OCI-LY3 (cell line): ENCODE measurements around the gene LGR4.

Source experiments
- H2AFZ ChIP-seq: fragments of 200-600, 300-600 bp; shearing (Covaris generic); 2 replicates; pipeline ENCODE4 v1.6.0; 2014; ENCODE audit warnings: antibody characterized with exemption, low read depth, low read length
- H3K27ac ChIP-seq: fragments of 200-600, 300-600 bp; sonication (generic); 2 replicates; pipeline ENCODE4 v1.5.1; 2014; ENCODE audit warnings: mild to moderate bottlenecking, low read length, moderate library complexity, mixed read lengths
- H3K27me3 ChIP-seq: fragments of 200-600, 300-600 bp; sonication (generic); 2 replicates; pipeline ENCODE4 v1.6.1; 2014; ENCODE audit warnings: low read depth, low read length, mixed read lengths
- H3K36me3 ChIP-seq: fragments of 200-600, 300-600 bp; sonication (generic); replicated peaks from 2 replicates; pipeline ENCODE3; 2014; ENCODE audit warnings: low read depth, low read length, mixed read lengths
- H3K4me1 ChIP-seq: fragments of 300-600, 200-600 bp; sonication (generic); 2 replicates; pipeline ENCODE4 v1.6.1; 2014; ENCODE audit warnings: low read length, mixed read lengths
- H3K4me2 ChIP-seq: fragments of 200-600, 300-600 bp; sonication (generic); 2 replicates; pipeline ENCODE4 v1.6.1; 2014; ENCODE audit warnings: low read length, mixed read lengths
- H3K4me3 ChIP-seq: fragments of 300-600, 200-600 bp; sonication (generic); 2 replicates; pipeline ENCODE4 v1.5.1; 2014; ENCODE audit warnings: antibody characterized with exemption, mild to moderate bottlenecking, low read length, moderate library complexity
- H3K79me2 ChIP-seq: fragments of 300-600, 200-600 bp; shearing (Covaris generic); 2 replicates; pipeline ENCODE4 v1.6.1; 2014; ENCODE audit warnings: mild to moderate bottlenecking, low read length, mixed read lengths
- H3K9ac ChIP-seq: fragments of 300-600, 200-600 bp; shearing (Covaris generic); 2 replicates; pipeline ENCODE4 v1.6.0; 2014; ENCODE audit warnings: mild to moderate bottlenecking, low read length, moderate library complexity
- H3K9me3 ChIP-seq: fragments of 200-600, 300-600 bp; shearing (Covaris generic); 2 replicates; pipeline ENCODE4 v1.6.1; 2014; ENCODE audit warnings: low read length, mixed read lengths; ENCODE audit not compliant: insufficient read depth
- H4K20me1 ChIP-seq: fragments of 200-600, 300-600 bp; sonication (generic); 2 replicates; pipeline ENCODE4 v1.6.1; 2016; ENCODE audit warnings: low read length, mixed read lengths; ENCODE audit not compliant: insufficient read depth
- CTCF ChIP-seq: fragments of 200-600, 300-600 bp; sonication (generic); IDR thresholded peaks from 2 replicates; pipeline ENCODE4 v1.5.1; 2014; ENCODE audit warnings: antibody characterized with exemption, low read length, low read depth
- EZH2phosphoT487 ChIP-seq: fragments of 200-600 bp; shearing (Covaris generic); IDR thresholded peaks from 2 replicates; pipeline ENCODE4 v1.6.1; 2018; ENCODE audit warnings: antibody characterized with exemption, mixed run types, low read depth

LGR4 gene

DNA sequence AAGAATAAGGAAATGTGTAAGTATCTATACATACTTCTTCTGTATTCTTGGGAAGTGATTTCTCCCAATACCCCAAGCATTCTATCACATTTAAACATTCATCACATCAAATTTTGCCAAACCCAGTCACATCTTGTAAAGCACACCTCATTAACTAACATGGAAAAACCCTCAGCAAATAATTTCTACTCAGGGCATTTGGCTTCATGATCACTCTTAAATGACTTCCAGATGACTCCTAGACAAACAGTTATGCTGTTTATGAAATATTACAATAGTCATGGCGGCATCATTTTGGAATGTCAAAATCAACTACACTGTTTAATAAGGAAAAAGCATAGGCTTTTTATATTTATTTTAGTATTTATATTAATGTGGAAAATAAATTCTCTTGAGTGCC lies 62.3 kb downstream of the LGR4 start:
- Histone ChIP-seq H3K4me2 (no peak overlapping the region), H2AFZ (no peak overlapping the region), H3K79me2 (no peaks in the 10 kb centered on the region), H3K9ac (no peak overlapping the region), H4K20me1 (no peaks in the 10 kb centered on the region), H3K4me3 (no peak overlapping the region), H3K27ac (no peak overlapping the region), H3K36me3 (no peaks in the 10 kb centered on the region), H3K9me3 (no peaks in the 10 kb centered on the region), H3K4me1 (no peaks in the 10 kb centered on the region), H3K27me3 (no peaks in the 10 kb centered on the region)
- no peak for TF ChIP-seq EZH2phosphoT487
- TF ChIP-seq CTCF, result no peak

DNA sequence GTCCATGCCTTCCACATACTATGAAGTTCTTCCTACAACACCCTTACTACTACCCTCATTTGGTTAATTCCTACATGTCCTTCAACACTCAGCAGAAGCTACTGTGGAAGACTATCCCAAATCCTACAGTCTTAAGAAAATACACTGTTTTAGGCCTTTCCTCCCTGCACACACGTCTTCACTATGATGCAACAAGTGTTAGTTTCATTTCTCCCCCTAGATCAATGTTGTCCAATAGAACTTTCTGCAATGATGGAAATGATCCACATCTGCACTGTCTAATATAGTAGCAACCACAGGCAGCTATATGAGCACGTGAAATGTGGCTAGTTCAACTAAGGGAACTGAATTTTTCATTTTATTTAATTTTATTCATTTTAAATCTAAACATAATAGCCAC lies 62.8 kb downstream of the LGR4 start:
- TF ChIP-seq CTCF (no peak), EZH2phosphoT487 (no peak)
- Histone ChIP-seq H2AFZ (no peak overlapping the region), H3K9ac (no peak overlapping the region), H3K4me3 (no peak overlapping the region), H3K4me1 (no peaks in the 10 kb centered on the region), H3K27me3 (no peaks in the 10 kb centered on the region), H3K9me3 (no peaks in the 10 kb centered on the region), H3K79me2 (no peaks in the 10 kb centered on the region), H3K27ac (no peak overlapping the region), H3K4me2 (no peak overlapping the region), H4K20me1 (no peaks in the 10 kb centered on the region), H3K36me3 (no peaks in the 10 kb centered on the region)

- TF ChIP-seq EZH2phosphoT487 (no peak), CTCF (no peak)
- Histone ChIP-seq H3K4me2 (no peak overlapping the region), H3K27me3 (no peaks in the 10 kb centered on the region), H3K27ac (no peak overlapping the region), H3K9ac (no peak overlapping the region), H3K79me2 (no peaks in the 10 kb centered on the region), H3K36me3 (no peaks in the 10 kb centered on the region), H3K4me1 (no peaks in the 10 kb centered on the region), H3K4me3 (no peak overlapping the region), H4K20me1 (no peaks in the 10 kb centered on the region), H2AFZ (no peak overlapping the region), H3K9me3 (no peaks in the 10 kb centered on the region)
Measured at GRCh38 chr11:27409049-27409448, 63.5 kb downstream of the LGR4 start.

DNA sequence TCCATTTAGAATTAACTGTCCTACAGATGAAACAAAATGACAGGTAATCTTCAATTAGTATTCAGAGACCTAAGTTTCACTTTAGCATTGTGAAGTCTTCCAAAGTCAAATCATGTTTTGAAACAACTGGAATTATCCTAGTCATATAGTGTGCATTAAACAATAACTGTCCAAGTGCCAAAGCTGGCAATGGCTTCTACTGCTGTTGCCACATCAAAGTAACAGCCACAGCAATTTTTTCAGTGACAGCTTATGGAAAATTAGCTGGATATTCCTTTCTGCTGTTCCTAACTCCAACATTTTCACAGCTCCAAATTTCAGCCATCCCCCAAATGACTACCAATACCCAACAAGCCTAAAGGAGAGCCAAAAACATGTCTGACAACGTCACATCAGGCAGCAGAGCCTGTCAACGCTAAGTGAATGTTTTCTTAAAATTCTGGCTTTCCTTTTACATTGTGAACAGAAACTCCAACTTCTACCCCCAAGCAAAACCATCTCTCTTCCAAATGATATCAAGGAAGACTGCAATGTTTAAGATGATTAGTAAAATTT lies 64.3 kb downstream of the LGR4 start:
- TF ChIP-seq EZH2phosphoT487 (no peak), CTCF (no peak)
- H3K4me2 ChIP-seq, result no peak overlapping the region
- no peak overlapping the region for H3K9ac ChIP-seq
- no peaks in the 10 kb centered on the region for H4K20me1 ChIP-seq
- no peak overlapping the region for H3K27ac ChIP-seq
- H3K4me3 ChIP-seq, result no peak overlapping the region
- H3K79me2 ChIP-seq, result no peaks in the 10 kb centered on the region
- H3K36me3 ChIP-seq, result no peaks in the 10 kb centered on the region
- H3K9me3 ChIP-seq, result no peaks in the 10 kb centered on the region
- H3K4me1 ChIP-seq, result no peaks in the 10 kb centered on the region
- no peaks in the 10 kb centered on the region for H3K27me3 ChIP-seq
- H2AFZ ChIP-seq, result no peak overlapping the region
